ENCODE data around the gene POPDC3. TPM values are rescaled to one million over a fixed set of nuclear protein-coding genes. Genes with fewer than 3 reads are reported as not detected.

POPDC3 gene
- polyA plus RNA-seq, 4 donors = 0.21 to 0.54 (median 0.24) TPM; not detected in 1

DNA sequence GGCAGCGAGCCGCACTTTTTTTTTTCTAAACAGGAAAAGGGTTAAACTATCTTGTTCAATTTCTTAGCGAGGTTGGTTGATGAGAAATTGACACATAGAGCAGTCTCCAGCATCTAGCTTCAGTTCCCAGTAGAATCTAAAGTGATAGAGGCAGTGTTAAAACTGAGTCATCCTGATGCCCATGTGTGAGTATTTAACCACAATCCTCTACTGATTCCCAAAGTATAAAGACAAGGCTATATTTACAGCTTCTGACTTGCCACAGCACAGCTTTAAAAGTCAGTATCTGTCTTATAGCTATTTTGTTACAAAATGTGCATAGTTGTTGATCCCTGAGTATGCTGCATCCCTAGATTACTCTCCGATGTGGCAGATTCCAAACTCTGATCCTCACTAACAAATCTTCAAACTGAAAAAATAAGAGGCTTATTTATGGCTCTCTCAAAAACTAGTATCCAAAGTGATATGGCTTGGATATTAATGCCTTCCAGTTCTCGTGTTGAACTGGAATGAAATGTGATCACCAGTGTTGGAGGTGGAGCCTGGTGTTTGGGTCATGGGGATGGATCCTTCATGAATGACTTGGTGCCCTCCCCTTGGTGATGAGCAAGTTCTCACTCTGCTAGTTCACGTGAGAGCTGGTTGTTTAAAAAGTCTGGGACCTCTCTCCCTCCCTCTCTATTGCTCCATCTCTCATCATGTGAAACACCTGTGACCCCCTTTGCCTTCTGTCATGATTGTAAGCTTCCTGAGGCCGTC lies 13.1 kb upstream of the POPDC3 start:
- Histone ChIP-seq H3K4me1 (ENCODE audit: control insufficient read depth in 3 of 3, insufficient read depth in 2 of 3, low read depth in 1 of 3, low read length in 2 of 3) (no peaks in the 10 kb centered on the region), H3K27me3 (ENCODE audit: control insufficient read depth in 3 of 3, insufficient read depth in 3 of 3, low read length in 3 of 3) (no peaks in the 10 kb centered on the region), H3K9me3 (ENCODE audit: control insufficient read depth in 2 of 2, insufficient read depth in 1 of 2, low read depth in 1 of 2, low read length in 1 of 2) (peaks cover 0 to 3% of the 10 kb centered on the region in 2 donors), H3K36me3 (ENCODE audit: control insufficient read depth in 3 of 3, insufficient read depth in 2 of 3, low read depth in 1 of 3, low read length in 3 of 3) (no peaks in the 10 kb centered on the region), H3K4me3 (ENCODE audit: low read depth in 1 of 3, low read length in 3 of 3) (no peak overlapping the region), H3K27ac (ENCODE audit: low read depth in 1 of 3, low read length in 2 of 3) (no peak overlapping the region)
- DNase-seq (no peak), FAIRE-seq (no peak)
- WGBS, 3 donors = 66 to 77% (median 74%) methylated on average over 7 of the region's 7 CpGs

DNA sequence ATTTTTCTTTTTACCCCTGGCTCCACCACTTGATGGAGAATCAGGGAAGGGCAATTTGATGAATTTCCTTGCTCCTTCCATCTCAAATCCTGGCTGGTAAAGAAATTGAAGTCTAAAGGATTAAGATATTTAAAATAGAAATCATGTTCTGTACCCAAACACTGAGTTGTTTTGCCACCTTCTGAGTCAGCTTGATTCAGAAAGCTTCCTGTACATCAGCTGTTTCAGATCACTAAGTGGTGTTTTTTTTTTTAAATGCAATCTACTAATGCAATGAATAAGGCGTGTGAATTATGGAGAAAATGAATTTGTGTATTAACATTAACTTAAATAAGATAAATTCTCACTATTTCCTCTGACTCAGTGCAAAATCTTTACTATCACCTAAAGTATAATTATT lies 11.5 kb upstream of the POPDC3 start:
- FAIRE-seq = no peak
- DNase-seq = no peak
- Histone ChIP-seq H3K36me3 (ENCODE audit: control insufficient read depth in 3 of 3, insufficient read depth in 2 of 3, low read depth in 1 of 3, low read length in 3 of 3) (no peaks in the 10 kb centered on the region), H3K27me3 (ENCODE audit: control insufficient read depth in 3 of 3, insufficient read depth in 3 of 3, low read length in 3 of 3) (no peaks in the 10 kb centered on the region), H3K4me1 (ENCODE audit: control insufficient read depth in 3 of 3, insufficient read depth in 2 of 3, low read depth in 1 of 3, low read length in 2 of 3) (no peaks in the 10 kb centered on the region), H3K9me3 (ENCODE audit: control insufficient read depth in 2 of 2, insufficient read depth in 1 of 2, low read depth in 1 of 2, low read length in 1 of 2) (no peaks in the 10 kb centered on the region), H3K27ac (ENCODE audit: low read depth in 1 of 3, low read length in 2 of 3) (no peak overlapping the region), H3K4me3 (ENCODE audit: low read depth in 1 of 3, low read length in 3 of 3) (no peak overlapping the region)
- WGBS, 3 donors = 69 to 90% (median 88%) methylated on average over 1 of the region's 1 CpG

DNA sequence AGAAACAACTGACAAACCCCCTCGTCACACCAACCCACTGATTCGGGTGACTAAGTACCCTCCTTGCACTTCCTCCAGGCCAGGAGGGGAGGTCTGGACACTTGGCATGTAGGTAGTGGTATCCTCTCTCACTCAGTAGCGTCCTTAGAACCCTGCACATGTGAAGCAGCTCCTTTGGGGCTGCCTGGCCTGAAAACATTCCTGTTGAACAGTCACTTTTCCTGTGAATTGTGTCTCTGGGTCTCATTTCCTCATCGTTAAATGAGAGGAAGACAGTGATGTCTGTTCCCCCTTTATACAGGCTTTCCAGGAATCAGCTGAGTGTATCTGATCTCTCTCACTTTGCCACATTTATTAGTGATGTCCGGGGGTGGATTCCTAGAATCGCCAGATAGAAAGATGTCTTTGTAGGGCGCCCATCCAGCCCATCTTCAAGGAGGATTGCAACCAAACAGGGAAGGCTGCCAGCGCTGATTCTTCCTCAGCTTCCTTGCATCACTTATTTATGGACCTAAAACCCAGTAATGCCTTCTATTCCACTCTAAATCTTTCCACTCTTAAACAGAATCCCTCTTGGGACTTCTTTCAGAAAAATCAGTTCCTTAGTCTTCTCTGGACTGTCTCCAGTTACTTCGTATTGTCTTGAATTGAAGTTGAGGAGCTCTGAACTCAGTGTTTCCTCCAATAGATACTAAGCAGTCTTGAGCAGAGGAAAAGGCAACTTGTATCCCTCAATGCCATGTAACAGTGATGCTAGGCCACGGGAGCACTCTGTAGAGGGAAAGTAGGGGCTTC lies 9.4 kb upstream of the POPDC3 start:
- FAIRE-seq = no peak
- H3K4me1 ChIP-seq (ENCODE audit: control insufficient read depth in 3 of 3, insufficient read depth in 2 of 3, low read depth in 1 of 3, low read length in 2 of 3) = no peaks in the 10 kb centered on the region
- no peak overlapping the region for H3K27ac ChIP-seq (ENCODE audit: low read depth in 1 of 3, low read length in 2 of 3)
- no peaks in the 10 kb centered on the region for H3K9me3 ChIP-seq (ENCODE audit: control insufficient read depth in 2 of 2, insufficient read depth in 1 of 2, low read depth in 1 of 2, low read length in 1 of 2)
- H3K36me3 ChIP-seq (ENCODE audit: control insufficient read depth in 3 of 3, insufficient read depth in 2 of 3, low read depth in 1 of 3, low read length in 3 of 3) = no peaks in the 10 kb centered on the region
- DNase-seq = no peak
- no peak overlapping the region for H3K4me3 ChIP-seq (ENCODE audit: low read depth in 1 of 3, low read length in 3 of 3)
- WGBS, 3 donors = 79 to 85% (median 82%) methylated on average over 10 of the region's 10 CpGs
- peaks cover 0 to 4% (median 0%) of the 10 kb centered on the region in 3 donors for H3K27me3 ChIP-seq (ENCODE audit: control insufficient read depth in 3 of 3, insufficient read depth in 3 of 3, low read length in 3 of 3)

DNA sequence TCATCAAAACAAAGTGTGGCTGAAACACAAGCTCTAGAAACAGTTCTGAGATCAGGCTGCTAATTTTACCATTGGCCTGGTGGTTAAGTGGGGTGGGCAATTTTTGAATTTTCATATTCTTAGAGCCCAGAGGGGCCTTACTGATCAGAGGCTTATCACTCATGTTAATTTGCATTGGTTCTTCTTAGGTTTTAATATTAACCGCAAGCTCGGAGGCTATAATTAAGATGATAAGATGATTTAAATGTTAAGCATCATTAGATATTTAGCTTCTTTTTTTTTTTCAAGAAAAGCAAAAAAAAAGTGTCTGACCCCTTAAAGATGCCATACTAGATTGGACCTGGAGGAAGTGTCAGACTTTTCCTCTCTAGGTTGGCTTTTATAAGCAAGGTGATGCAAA lies 8.4 kb upstream of the POPDC3 start:
- FAIRE-seq = no peak

DNA sequence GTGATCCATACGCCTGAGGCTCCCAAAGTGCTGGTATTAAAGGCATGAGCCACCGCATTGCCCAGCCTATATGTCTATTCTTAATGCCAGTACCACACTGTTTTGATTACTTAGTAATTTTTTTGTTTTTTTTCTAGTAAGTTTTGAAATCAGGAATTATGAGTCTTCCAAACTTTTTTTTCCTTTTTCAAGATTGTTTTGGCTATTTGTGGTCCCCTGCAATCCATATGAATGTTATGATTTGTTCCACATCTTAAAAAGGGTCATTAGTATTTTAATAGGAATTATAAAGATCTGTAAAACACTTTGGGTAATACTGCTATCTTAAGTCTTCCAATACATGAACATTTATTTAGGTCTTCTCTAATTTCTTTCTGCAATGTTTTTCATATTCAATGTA lies 6.8 kb upstream of the POPDC3 start:
- no peaks in the 10 kb centered on the region for H3K9me3 ChIP-seq (ENCODE audit: control insufficient read depth in 2 of 2, insufficient read depth in 1 of 2, low read depth in 1 of 2, low read length in 1 of 2)
- 88 to 92% (median 90%) methylated on average over 2 of the region's 2 CpGs for WGBS, 3 donors
- DNase-seq = no peak

More for the DNA sequence above, 8.4 kb upstream of the POPDC3 start:
- no peak overlapping the region for H3K27ac ChIP-seq (ENCODE audit: low read depth in 1 of 3, low read length in 2 of 3)
- no peak overlapping the region for H3K4me3 ChIP-seq (ENCODE audit: low read depth in 1 of 3, low read length in 3 of 3)
- no peaks in the 10 kb centered on the region for H3K36me3 ChIP-seq (ENCODE audit: control insufficient read depth in 3 of 3, insufficient read depth in 2 of 3, low read depth in 1 of 3, low read length in 3 of 3)
- H3K4me1 ChIP-seq (ENCODE audit: control insufficient read depth in 3 of 3, insufficient read depth in 2 of 3, low read depth in 1 of 3, low read length in 2 of 3) = no peaks in the 10 kb centered on the region
- 80 to 86% (median 82%) methylated on average over 2 of the region's 2 CpGs for WGBS, 3 donors
- H3K9me3 ChIP-seq (ENCODE audit: control insufficient read depth in 2 of 2, insufficient read depth in 1 of 2, low read depth in 1 of 2, low read length in 1 of 2) = no peaks in the 10 kb centered on the region
- peaks cover 0 to 4% (median 0%) of the 10 kb centered on the region in 3 donors for H3K27me3 ChIP-seq (ENCODE audit: control insufficient read depth in 3 of 3, insufficient read depth in 3 of 3, low read length in 3 of 3)
- DNase-seq = no peak

DNA sequence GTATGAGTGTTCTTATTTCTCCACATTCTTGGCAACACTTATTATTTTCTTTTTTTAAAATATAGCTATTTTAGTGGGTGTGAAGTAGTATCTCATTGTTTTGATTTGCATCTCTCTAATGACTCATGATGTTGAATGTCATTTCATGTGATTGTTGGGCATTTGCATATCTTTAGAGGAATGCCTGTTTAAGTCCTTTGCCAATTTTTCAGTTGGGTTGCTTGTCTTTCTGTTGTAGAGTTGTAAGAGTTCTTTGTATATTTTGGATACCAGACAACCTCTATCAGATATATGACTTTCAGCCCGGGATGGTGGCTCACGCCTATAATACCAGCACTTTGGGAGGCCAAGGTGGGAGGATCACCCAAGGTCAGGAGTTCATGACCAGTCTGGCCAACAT lies 5.1 kb upstream of the POPDC3 start:
- no peaks in the 10 kb centered on the region for H3K4me1 ChIP-seq (ENCODE audit: control insufficient read depth in 3 of 3, insufficient read depth in 2 of 3, low read depth in 1 of 3, low read length in 2 of 3)
- no peak overlapping the region for H3K27ac ChIP-seq (ENCODE audit: low read depth in 1 of 3, low read length in 2 of 3)
- no peaks in the 10 kb centered on the region for H3K9me3 ChIP-seq (ENCODE audit: control insufficient read depth in 2 of 2, insufficient read depth in 1 of 2, low read depth in 1 of 2, low read length in 1 of 2)
- no peak for DNase-seq
- peaks cover 0 to 15% (median 4%) of the 10 kb centered on the region in 3 donors for H3K27me3 ChIP-seq (ENCODE audit: control insufficient read depth in 3 of 3, insufficient read depth in 3 of 3, low read length in 3 of 3)
- 78 to 91% (median 81%) methylated on average over 2 of the region's 2 CpGs for WGBS, 3 donors
- H3K36me3 ChIP-seq (ENCODE audit: control insufficient read depth in 3 of 3, insufficient read depth in 2 of 3, low read depth in 1 of 3, low read length in 3 of 3) = no peaks in the 10 kb centered on the region
- no peak for FAIRE-seq
- H3K4me3 ChIP-seq (ENCODE audit: low read depth in 1 of 3, low read length in 3 of 3) = no peak overlapping the region

More for the DNA sequence above, 6.8 kb upstream of the POPDC3 start:
- no peaks in the 10 kb centered on the region for H3K4me1 ChIP-seq (ENCODE audit: control insufficient read depth in 3 of 3, insufficient read depth in 2 of 3, low read depth in 1 of 3, low read length in 2 of 3)
- peaks cover 0 to 8% (median 0%) of the 10 kb centered on the region in 3 donors for H3K27me3 ChIP-seq (ENCODE audit: control insufficient read depth in 3 of 3, insufficient read depth in 3 of 3, low read length in 3 of 3)
- no peak for FAIRE-seq
- H3K27ac ChIP-seq (ENCODE audit: low read depth in 1 of 3, low read length in 2 of 3) = no peak overlapping the region
- H3K4me3 ChIP-seq (ENCODE audit: low read depth in 1 of 3, low read length in 3 of 3) = no peak overlapping the region
- no peaks in the 10 kb centered on the region for H3K36me3 ChIP-seq (ENCODE audit: control insufficient read depth in 3 of 3, insufficient read depth in 2 of 3, low read depth in 1 of 3, low read length in 3 of 3)

DNA sequence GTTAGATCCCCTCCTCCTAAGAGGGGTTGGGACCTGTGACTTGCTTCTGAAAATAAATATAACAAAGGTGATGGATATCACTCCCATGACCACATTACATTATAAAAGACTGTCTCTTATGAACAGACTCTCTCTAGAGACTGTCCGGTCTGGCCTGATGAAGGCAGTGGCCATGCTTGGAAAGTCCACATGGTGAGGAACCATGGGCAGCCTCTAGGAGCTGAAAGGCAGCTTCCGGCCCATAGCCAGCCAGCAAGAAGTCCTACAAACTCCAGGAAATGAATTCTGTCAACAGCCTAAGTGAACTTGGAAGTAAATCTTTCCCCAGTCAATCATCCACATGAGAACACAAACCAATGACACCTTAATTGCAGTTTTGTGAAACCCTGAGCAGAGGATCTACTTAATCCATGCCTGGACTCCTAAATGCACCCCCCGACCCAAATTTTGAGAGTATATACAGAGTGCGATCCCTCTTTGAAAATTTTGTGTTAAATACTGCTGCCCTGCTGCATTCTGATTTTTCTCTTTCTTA lies 2.2 kb upstream of the POPDC3 start:
- Histone ChIP-seq H3K27ac (ENCODE audit: low read depth in 1 of 3, low read length in 2 of 3) (no peak overlapping the region), H3K27me3 (ENCODE audit: control insufficient read depth in 3 of 3, insufficient read depth in 3 of 3, low read length in 3 of 3) (peaks cover 4 to 38% (median 14%) of the 10 kb centered on the region in 3 donors), H3K4me1 (ENCODE audit: control insufficient read depth in 3 of 3, insufficient read depth in 2 of 3, low read depth in 1 of 3, low read length in 2 of 3) (no peaks in the 10 kb centered on the region), H3K4me3 (ENCODE audit: low read depth in 1 of 3, low read length in 3 of 3) (no peak overlapping the region), H3K9me3 (ENCODE audit: control insufficient read depth in 2 of 2, insufficient read depth in 1 of 2, low read depth in 1 of 2, low read length in 1 of 2) (no peaks in the 10 kb centered on the region), H3K36me3 (ENCODE audit: control insufficient read depth in 3 of 3, insufficient read depth in 2 of 3, low read depth in 1 of 3, low read length in 3 of 3) (no peaks in the 10 kb centered on the region)
- DNase-seq = no peak
- 83 to 88% (median 88%) methylated on average over 4 of the region's 4 CpGs for WGBS, 3 donors
- FAIRE-seq = no peak

DNA sequence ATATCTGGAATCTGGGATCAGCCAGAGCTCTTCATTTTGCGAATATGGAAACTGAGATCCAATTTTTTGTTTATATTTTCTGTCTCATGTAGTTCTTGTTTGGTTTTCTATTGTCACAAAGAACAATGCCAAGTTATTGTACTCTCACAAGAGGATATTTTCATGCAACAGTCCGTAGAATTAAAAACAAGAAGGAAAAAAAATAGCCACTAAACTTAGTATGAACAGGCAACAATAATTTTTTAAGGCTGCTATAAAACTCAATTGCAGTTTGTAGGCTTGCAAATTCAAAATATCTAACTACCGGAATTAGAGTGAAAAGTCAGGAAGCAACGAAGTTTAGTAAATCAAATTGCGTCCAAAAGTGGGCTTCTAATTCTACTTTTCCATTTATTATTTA lies 1.2 kb downstream of the POPDC3 start:
- DNase-seq = no peak
- H3K4me1 ChIP-seq (ENCODE audit: control insufficient read depth in 3 of 3, insufficient read depth in 2 of 3, low read depth in 1 of 3, low read length in 2 of 3) = no peaks in the 10 kb centered on the region
- peaks cover 4 to 34% (median 14%) of the 10 kb centered on the region in 3 donors for H3K27me3 ChIP-seq (ENCODE audit: control insufficient read depth in 3 of 3, insufficient read depth in 3 of 3, low read length in 3 of 3)
- no peak for FAIRE-seq
- H3K36me3 ChIP-seq (ENCODE audit: control insufficient read depth in 3 of 3, insufficient read depth in 2 of 3, low read depth in 1 of 3, low read length in 3 of 3) = no peaks in the 10 kb centered on the region
- WGBS, 3 donors = 60 to 66% (median 65%) methylated on average over 5 of the region's 5 CpGs
- no peak overlapping the region for H3K4me3 ChIP-seq (ENCODE audit: low read depth in 1 of 3, low read length in 3 of 3)
- H3K9me3 ChIP-seq (ENCODE audit: control insufficient read depth in 2 of 2, insufficient read depth in 1 of 2, low read depth in 1 of 2, low read length in 1 of 2) = no peaks in the 10 kb centered on the region
- no peak overlapping the region for H3K27ac ChIP-seq (ENCODE audit: low read depth in 1 of 3, low read length in 2 of 3)
